Loucy (cell line): ENCODE results near the gene CGAS.

Experiments
- H2AFZ ChIP-seq: fragments of 200-600 bp; sonication (generic); 2 replicates; pipeline ENCODE4 v1.6.0; 2016; ENCODE audit warnings: antibody characterized with exemption, mild to moderate bottlenecking, low read length, moderate library complexity
- H3F3A ChIP-seq: fragments of 200-600 bp; 2 replicates; pipeline ENCODE4 v1.6.0; 2016; ENCODE audit warnings: antibody characterized with exemption, low read depth, mild to moderate bottlenecking
- H3K27me3 ChIP-seq: fragments of 200-600 bp; sonication (generic); 2 replicates; pipeline ENCODE4 v1.6.1; 2014; ENCODE audit warnings: low read length, mild to moderate bottlenecking; ENCODE audit not compliant: insufficient read depth, poor library complexity, severe bottlenecking
- H3K36me3 ChIP-seq: fragments of 200-600 bp; sonication (generic); 2 replicates; pipeline ENCODE4 v1.6.1; 2016; ENCODE audit warnings: low read length; ENCODE audit not compliant: insufficient read depth
- H3K4me1 ChIP-seq: fragments of 200-600 bp; sonication (generic); 2 replicates; pipeline ENCODE4 v1.5.1; 2014; ENCODE audit warnings: low read length, mild to moderate bottlenecking; ENCODE audit not compliant: insufficient read depth, poor library complexity, severe bottlenecking
- H3K4me2 ChIP-seq: fragments of 200-600 bp; sonication (generic); 2 replicates; pipeline ENCODE4 v1.6.0; 2014; ENCODE audit warnings: antibody characterized with exemption, low read length, low read depth, mild to moderate bottlenecking; ENCODE audit not compliant: poor library complexity, severe bottlenecking
- H3K4me3 ChIP-seq: fragments of 200-600 bp; sonication (generic); 2 replicates; pipeline ENCODE4 v1.5.1; 2014; ENCODE audit warnings: low read length, mild to moderate bottlenecking, mixed read lengths; ENCODE audit not compliant: poor library complexity, severe bottlenecking
- H3K79me2 ChIP-seq: fragments of 200-600 bp; sonication (generic); 2 replicates; pipeline ENCODE4 v1.6.1; 2014; ENCODE audit warnings: low read length; ENCODE audit not compliant: insufficient read depth
- H3K9ac ChIP-seq: fragments of 200-600 bp; sonication (generic); 2 replicates; pipeline ENCODE4 v1.6.0; 2014; ENCODE audit warnings: mild to moderate bottlenecking, low read depth, low read length, moderate library complexity; ENCODE audit not compliant: poor library complexity, severe bottlenecking
- H3K9me2 ChIP-seq: fragments of 200-600 bp; sonication (generic); replicated peaks from 2 replicates; pipeline ENCODE4 v1.6.1; 2016; ENCODE audit warnings: low read depth, low read length, mixed read lengths
- H3K9me3 ChIP-seq: fragments of 200-600 bp; sonication (generic); 2 replicates; pipeline ENCODE4 v1.6.1; 2014; ENCODE audit warnings: mild to moderate bottlenecking, antibody characterized with exemption, low read length, low read depth; ENCODE audit not compliant: insufficient read depth
- H4K20me1 ChIP-seq: fragments of 200-600 bp; sonication (generic); 2 replicates; pipeline ENCODE4 v1.6.0; 2014; ENCODE audit warnings: antibody characterized with exemption, low read length, mild to moderate bottlenecking; ENCODE audit not compliant: insufficient read depth, poor library complexity, severe bottlenecking
- EZH2phosphoT487 ChIP-seq: fragments of 200-600 bp; IDR thresholded peaks from 2 replicates; pipeline ENCODE4 v1.6.1; 2018; ENCODE audit warnings: antibody characterized with exemption, mild to moderate bottlenecking, moderate library complexity, borderline replicate concordance
- TF ChIP-seq, protein P1 (sequence below): fragments of 200-600 bp; sonication (generic); conservative IDR thresholded peaks from 2 replicates; pipeline ENCODE4 v1.5.1; 2014; ENCODE audit warnings: mild to moderate bottlenecking, antibody characterized with exemption, low read length

Gene CGAS

GRCh38 chr6:73435236-73435635 lies 16.9 kb downstream of the CGAS start:
- H2AFZ ChIP-seq, result no peak overlapping the region
- TF ChIP-seq, protein P1, sequence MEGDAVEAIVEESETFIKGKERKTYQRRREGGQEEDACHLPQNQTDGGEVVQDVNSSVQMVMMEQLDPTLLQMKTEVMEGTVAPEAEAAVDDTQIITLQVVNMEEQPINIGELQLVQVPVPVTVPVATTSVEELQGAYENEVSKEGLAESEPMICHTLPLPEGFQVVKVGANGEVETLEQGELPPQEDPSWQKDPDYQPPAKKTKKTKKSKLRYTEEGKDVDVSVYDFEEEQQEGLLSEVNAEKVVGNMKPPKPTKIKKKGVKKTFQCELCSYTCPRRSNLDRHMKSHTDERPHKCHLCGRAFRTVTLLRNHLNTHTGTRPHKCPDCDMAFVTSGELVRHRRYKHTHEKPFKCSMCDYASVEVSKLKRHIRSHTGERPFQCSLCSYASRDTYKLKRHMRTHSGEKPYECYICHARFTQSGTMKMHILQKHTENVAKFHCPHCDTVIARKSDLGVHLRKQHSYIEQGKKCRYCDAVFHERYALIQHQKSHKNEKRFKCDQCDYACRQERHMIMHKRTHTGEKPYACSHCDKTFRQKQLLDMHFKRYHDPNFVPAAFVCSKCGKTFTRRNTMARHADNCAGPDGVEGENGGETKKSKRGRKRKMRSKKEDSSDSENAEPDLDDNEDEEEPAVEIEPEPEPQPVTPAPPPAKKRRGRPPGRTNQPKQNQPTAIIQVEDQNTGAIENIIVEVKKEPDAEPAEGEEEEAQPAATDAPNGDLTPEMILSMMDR, result no peak
- TF ChIP-seq EZH2phosphoT487, result no peak
- no peaks in the 10 kb centered on the region for H3K4me1 ChIP-seq
- peaks cover 6% of the 10 kb centered on the region for H4K20me1 ChIP-seq
- H3K79me2 ChIP-seq, result no peaks in the 10 kb centered on the region
- no peaks in the 10 kb centered on the region for H3K9me2 ChIP-seq
- H3K9me3 ChIP-seq, result no peaks in the 10 kb centered on the region
- no peak overlapping the region for H3K4me2 ChIP-seq
- H3F3A ChIP-seq, result 0 out of 2 replicates have a peak, but pooled peaks cover 2% of the 10 kb centered on the region
- no peak overlapping the region for H3K4me3 ChIP-seq
- peaks cover 7% of the 10 kb centered on the region; the same call in 1 of the 2 replicates for H3K36me3 ChIP-seq
- no peaks in the 10 kb centered on the region for H3K27me3 ChIP-seq
- no peak overlapping the region for H3K9ac ChIP-seq

GRCh38 chr6:73421534-73421933 lies 30.6 kb downstream of the CGAS start:
- Histone ChIP-seq H2AFZ (no peak overlapping the region), H3K79me2 (no peaks in the 10 kb centered on the region), H3K9me2 (no peaks in the 10 kb centered on the region), H3K4me3 (no peak overlapping the region), H3K36me3 (peaks cover 5% of the 10 kb centered on the region; the same call in 1 of the 2 replicates), H3F3A (no peaks in the 10 kb centered on the region), H4K20me1 (no peaks in the 10 kb centered on the region), H3K9me3 (no peaks in the 10 kb centered on the region), H3K9ac (no peak overlapping the region), H3K27me3 (no peaks in the 10 kb centered on the region), H3K4me1 (no peaks in the 10 kb centered on the region), H3K4me2 (no peak overlapping the region)
- TF ChIP-seq EZH2phosphoT487, result no peak
- TF ChIP-seq, protein P1, result no peak

DNA sequence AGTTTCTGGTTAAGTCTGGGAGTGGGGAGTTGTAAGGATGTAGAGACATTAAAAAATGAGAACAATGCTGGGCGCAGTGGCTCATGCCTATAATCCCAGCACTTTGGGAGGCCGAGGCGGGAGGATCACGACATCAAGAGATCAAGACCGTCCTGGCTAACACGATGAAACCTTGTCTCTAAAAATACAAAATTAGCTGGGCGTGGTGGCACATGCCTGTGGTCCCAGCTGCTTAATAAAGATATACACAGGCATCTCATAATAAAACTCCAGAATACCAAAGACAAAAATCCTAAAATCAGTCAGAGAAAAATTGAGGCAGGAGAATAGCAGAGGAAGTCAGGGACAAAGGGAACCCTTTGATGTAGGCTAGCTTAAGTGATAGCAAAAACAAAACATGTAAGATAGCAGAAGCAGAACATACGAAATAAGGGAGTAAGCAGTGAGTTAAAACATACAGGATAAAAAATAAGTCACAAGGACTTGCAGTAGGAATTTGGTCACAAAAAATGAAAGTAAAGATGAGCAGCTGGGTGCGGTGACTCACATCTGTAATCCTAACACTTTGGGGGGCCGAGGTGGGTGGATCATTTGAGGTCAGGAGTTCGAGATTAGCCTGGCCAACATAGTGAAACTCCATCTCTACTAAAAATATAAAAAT lies 33.9 kb downstream of the CGAS start:
- Histone ChIP-seq H3F3A (no peaks in the 10 kb centered on the region), H3K4me2 (no peak overlapping the region), H3K27me3 (no peaks in the 10 kb centered on the region), H2AFZ (no peak overlapping the region), H4K20me1 (no peaks in the 10 kb centered on the region), H3K4me1 (no peaks in the 10 kb centered on the region), H3K9me3 (no peaks in the 10 kb centered on the region), H3K4me3 (no peak overlapping the region), H3K79me2 (no peaks in the 10 kb centered on the region), H3K36me3 (peaks cover 5% of the 10 kb centered on the region; the same call in 1 of the 2 replicates), H3K9me2 (no peaks in the 10 kb centered on the region), H3K9ac (no peak overlapping the region)
- TF ChIP-seq EZH2phosphoT487, result no peak
- TF ChIP-seq, protein P1, result no peak
